ENCODE results near the gene DNER. TPM values are rescaled to one million over a fixed set of nuclear protein-coding genes. Genes with fewer than 3 reads are reported as not detected.

Gene DNER
- total and polyA plus RNA-seq, 4 donors: 0.01 TPM; not detected in 3

- Histone ChIP-seq H3K4me3 (ENCODE audit: low read depth in 1 of 3, low read length in 3 of 3) (no peak overlapping the region), H3K36me3 (ENCODE audit: control insufficient read depth in 4 of 4, insufficient read depth in 3 of 4, low read depth in 1 of 4, low read length in 3 of 4) (no peaks in the 10 kb centered on the region), H3K9ac (ENCODE audit: low read depth in 1 of 2, low read length in 2 of 2) (no peak overlapping the region), H3K27me3 (ENCODE audit: control insufficient read depth in 4 of 4, insufficient read depth in 4 of 4, low read length in 3 of 4) (peaks cover 0 to 3% (median 0%) of the 10 kb centered on the region in 4 donors), H3K27ac (ENCODE audit: low read depth in 1 of 2, low read length in 2 of 2) (no peak overlapping the region), H3K4me1 (ENCODE audit: control insufficient read depth in 4 of 4, insufficient read depth in 4 of 4, low read length in 3 of 4) (no peaks in the 10 kb centered on the region), H3K9me3 (ENCODE audit: control insufficient read depth in 4 of 4, low read length in 3 of 4) (no peaks in the 10 kb centered on the region)
- TF ChIP-seq JUND (IDR thresholded peaks at IDR 0.05) (no peak), CTCF (IDR thresholded peaks at IDR 0.05; ENCODE audit: low read depth, low read length, missing input control) (no peak), FOXA2 (IDR thresholded peaks at IDR 0.05) (no peak), RAD21 (IDR thresholded peaks at IDR 0.05) (no peak), REST (IDR thresholded peaks at IDR 0.05) (no peak), MAX (IDR thresholded peaks at IDR 0.05) (no peak), FOXA1 (IDR thresholded peaks at IDR 0.05) (no peak), EGR1 (IDR thresholded peaks at IDR 0.05; ENCODE audit: low read depth in 2 of 2) (no peak), NR2F2 (IDR thresholded peaks at IDR 0.05) (no peak), ATF3 (IDR thresholded peaks at IDR 0.05) (no peak), YY1 (IDR thresholded peaks at IDR 0.05) (no peak), GABPA (IDR thresholded peaks at IDR 0.05 in 1 of 2, conservative IDR thresholded peaks at IDR 0.05 in 1 of 2) (no peak), HNF4G (IDR thresholded peaks at IDR 0.05) (no peak), HNF4A (conservative IDR thresholded peaks at IDR 0.05) (no peak), RXRA (IDR thresholded peaks at IDR 0.05) (no peak), SP1 (IDR thresholded peaks at IDR 0.05) (no peak), TAF1 (conservative IDR thresholded peaks at IDR 0.05) (no peak)
- TF ChIP-seq, protein P1, sequence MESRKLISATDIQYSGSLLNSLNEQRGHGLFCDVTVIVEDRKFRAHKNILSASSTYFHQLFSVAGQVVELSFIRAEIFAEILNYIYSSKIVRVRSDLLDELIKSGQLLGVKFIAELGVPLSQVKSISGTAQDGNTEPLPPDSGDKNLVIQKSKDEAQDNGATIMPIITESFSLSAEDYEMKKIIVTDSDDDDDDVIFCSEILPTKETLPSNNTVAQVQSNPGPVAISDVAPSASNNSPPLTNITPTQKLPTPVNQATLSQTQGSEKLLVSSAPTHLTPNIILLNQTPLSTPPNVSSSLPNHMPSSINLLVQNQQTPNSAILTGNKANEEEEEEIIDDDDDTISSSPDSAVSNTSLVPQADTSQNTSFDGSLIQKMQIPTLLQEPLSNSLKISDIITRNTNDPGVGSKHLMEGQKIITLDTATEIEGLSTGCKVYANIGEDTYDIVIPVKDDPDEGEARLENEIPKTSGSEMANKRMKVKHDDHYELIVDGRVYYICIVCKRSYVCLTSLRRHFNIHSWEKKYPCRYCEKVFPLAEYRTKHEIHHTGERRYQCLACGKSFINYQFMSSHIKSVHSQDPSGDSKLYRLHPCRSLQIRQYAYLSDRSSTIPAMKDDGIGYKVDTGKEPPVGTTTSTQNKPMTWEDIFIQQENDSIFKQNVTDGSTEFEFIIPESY (IDR thresholded peaks at IDR 0.05): no peak
- 38% methylated on average over 9 of the region's 9 CpGs for WGBS
- no peak for DNase-seq (ENCODE audit: low spot score)
These were observed 79.6 kb downstream of the DNER start for GRCh38 chr2:229634601-229635370.
